Measurements from ENCODE around the gene ZNF420.

The ZNF420 gene

GRCh38 chr19:37136111-37136510 lies 57.9 kb downstream of the ZNF420 start:
- DNase-seq (ENCODE audit: low read depth in 1 of 2, low spot score in 1 of 2), result no peak

- no peak for DNase-seq (ENCODE audit: low read depth in 1 of 2, low spot score in 1 of 2)
These were observed 70.0 kb downstream of the ZNF420 start for GRCh38 chr19:37148214-37148613.

GRCh38 chr19:37160153-37160552 lies 81.9 kb downstream of the ZNF420 start:
- DNase-seq (ENCODE audit: low read depth in 1 of 2, low spot score in 1 of 2), result no peak

GRCh38 chr19:37165635-37166034 lies 87.4 kb downstream of the ZNF420 start:
- DNase-seq (ENCODE audit: low read depth in 1 of 2, low spot score in 1 of 2), result no peak

- peak; percentile 81 to 82 for DNase-seq (ENCODE audit: low read depth in 1 of 2, low spot score in 1 of 2)
These were observed 94.4 kb downstream of the ZNF420 start, which contains the start of gene ZNF585A for GRCh38 chr19:37172368-37173366. Gene ZNF585A, minus strand, starts transcription at chr19:37172695. Its CDS starts 2,785 bp downstream, at chr19:37169910.
